22Rv1 (cell line): ENCODE data around the gene ASB4.

Experiments used
- ZFX ChIP-seq: fragments of 450-650 bp; IDR thresholded peaks from 2 replicates; pipeline ENCODE4 v1.6.1; 2017; ENCODE audit warnings: antibody characterized with exemption, borderline replicate concordance
- TF ChIP-seq, protein P1 (sequence below): fragments of 450-650 bp; IDR thresholded peaks from 2 replicates; pipeline ENCODE4 v1.5.1; 2017; ENCODE audit warnings: mild to moderate bottlenecking

DNA sequence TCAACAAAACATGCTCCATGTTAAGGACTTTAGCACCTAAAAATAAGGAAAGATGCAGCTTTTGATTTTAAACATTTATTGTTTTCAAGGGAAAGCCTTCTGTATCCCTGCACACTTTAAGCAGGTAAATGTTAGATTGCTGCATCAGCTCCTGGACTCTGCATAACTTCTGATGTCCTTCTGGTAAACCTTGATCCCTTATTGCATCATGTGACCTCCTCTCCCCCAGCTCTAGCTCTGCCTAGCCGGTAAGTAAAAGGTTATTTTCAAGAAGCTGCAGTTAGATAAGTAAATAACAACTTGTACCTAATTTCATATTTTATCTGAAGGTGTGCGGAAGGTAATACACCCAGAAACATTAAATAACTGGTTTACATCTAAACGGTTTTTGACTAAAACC lies 73.1 kb downstream of the ASB4 start:
- TF ChIP-seq, protein P1, sequence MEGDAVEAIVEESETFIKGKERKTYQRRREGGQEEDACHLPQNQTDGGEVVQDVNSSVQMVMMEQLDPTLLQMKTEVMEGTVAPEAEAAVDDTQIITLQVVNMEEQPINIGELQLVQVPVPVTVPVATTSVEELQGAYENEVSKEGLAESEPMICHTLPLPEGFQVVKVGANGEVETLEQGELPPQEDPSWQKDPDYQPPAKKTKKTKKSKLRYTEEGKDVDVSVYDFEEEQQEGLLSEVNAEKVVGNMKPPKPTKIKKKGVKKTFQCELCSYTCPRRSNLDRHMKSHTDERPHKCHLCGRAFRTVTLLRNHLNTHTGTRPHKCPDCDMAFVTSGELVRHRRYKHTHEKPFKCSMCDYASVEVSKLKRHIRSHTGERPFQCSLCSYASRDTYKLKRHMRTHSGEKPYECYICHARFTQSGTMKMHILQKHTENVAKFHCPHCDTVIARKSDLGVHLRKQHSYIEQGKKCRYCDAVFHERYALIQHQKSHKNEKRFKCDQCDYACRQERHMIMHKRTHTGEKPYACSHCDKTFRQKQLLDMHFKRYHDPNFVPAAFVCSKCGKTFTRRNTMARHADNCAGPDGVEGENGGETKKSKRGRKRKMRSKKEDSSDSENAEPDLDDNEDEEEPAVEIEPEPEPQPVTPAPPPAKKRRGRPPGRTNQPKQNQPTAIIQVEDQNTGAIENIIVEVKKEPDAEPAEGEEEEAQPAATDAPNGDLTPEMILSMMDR, result no peak
- TF ChIP-seq ZFX, result no peak
